GM21737 (cell line): Measurements from ENCODE around the gene GPR78.

Experiments
- ATAC-seq: cut with Tn5 transposase; IDR thresholded peaks from one replicate; pipeline ENCODE4 v1.9.1; 2021; ENCODE audit warnings: mild to moderate bottlenecking, moderate library complexity; ENCODE audit not compliant: unreplicated experiment

GPR78 gene

GRCh38 chr4:8585186-8585585 is 5.0 kb downstream of the GPR78 start:
- no peak for ATAC-seq

- ATAC-seq, result no peak
Observed at GRCh38 chr4:8585721-8586212, 5.6 kb downstream of the GPR78 start.

GRCh38 chr4:8586246-8586645 is 6.1 kb downstream of the GPR78 start:
- ATAC-seq, result no peak

GRCh38 chr4:8586671-8587468 is 6.7 kb downstream of the GPR78 start:
- ATAC-seq, result no peak

GRCh38 chr4:8587469-8588195 is 7.4 kb downstream of the GPR78 start:
- ATAC-seq, result no peak

GRCh38 chr4:8588196-8588470 is 7.9 kb downstream of the GPR78 start:
- no peak for ATAC-seq

GRCh38 chr4:8589336-8589735 is 9.1 kb downstream of the GPR78 start:
- no peak for ATAC-seq

- no peak for ATAC-seq
Observed at GRCh38 chr4:8589823-8590545, 9.8 kb downstream of the GPR78 start.

GRCh38 chr4:8590546-8590880 is 10.3 kb downstream of the GPR78 start:
- ATAC-seq, result no peak

- ATAC-seq, result no peak
Observed at GRCh38 chr4:8591114-8591513, 10.9 kb downstream of the GPR78 start.

GRCh38 chr4:8591626-8592365 is 11.6 kb downstream of the GPR78 start:
- ATAC-seq, result no peak

GRCh38 chr4:8592366-8593263 is 12.4 kb downstream of the GPR78 start, which contains the start of gene CPZ:
TSS of gene CPZ (plus strand) at chr4:8592765. CDS start at chr4:8592834, 69 bp downstream.
- no peak for ATAC-seq

GRCh38 chr4:8593264-8594096 is 13.3 kb downstream of the GPR78 start:
- no peak for ATAC-seq

GRCh38 chr4:8594097-8595038 is 14.2 kb downstream of the GPR78 start:
- ATAC-seq, result no peak

- no peak for ATAC-seq
Observed at GRCh38 chr4:8595237-8596087, 15.3 kb downstream of the GPR78 start.

GRCh38 chr4:8596891-8597290 is 16.7 kb downstream of the GPR78 start:
- ATAC-seq, result no peak

- ATAC-seq, result no peak
Observed at GRCh38 chr4:8597319-8597718, 17.1 kb downstream of the GPR78 start.
